ENCODE data around the gene USP12.

USP12 gene

DNA sequence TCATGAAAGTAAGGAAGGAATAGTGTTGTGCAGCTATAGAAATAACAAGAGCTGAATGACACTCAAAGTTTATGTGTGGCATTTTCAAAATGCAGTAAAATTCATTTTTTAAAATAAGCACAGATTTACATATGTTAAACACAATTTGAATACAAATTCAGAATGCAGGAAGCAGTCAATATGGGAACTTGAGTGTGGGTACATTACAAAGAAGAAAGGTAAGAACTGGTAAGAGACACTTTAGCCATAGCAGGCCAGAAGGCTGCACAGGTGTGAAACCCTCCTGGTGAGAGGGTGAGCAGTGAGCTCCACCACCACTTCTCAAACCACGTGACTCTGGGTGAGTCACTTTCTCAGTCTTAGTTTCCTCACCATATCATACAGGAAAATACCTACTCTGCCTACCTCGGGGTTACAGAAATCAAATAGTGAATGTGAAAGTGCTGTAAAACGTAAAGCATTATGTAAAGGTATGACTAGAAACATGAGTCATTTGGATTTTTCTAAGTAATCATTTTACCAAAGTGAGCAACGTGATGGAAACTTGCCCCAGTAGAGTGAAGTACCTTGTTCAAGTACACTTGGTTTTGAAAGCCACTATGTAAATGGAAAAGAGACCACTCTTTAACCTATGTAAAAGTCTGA lies 40.5 kb downstream of the USP12 start:
- TF ChIP-seq, protein P1, sequence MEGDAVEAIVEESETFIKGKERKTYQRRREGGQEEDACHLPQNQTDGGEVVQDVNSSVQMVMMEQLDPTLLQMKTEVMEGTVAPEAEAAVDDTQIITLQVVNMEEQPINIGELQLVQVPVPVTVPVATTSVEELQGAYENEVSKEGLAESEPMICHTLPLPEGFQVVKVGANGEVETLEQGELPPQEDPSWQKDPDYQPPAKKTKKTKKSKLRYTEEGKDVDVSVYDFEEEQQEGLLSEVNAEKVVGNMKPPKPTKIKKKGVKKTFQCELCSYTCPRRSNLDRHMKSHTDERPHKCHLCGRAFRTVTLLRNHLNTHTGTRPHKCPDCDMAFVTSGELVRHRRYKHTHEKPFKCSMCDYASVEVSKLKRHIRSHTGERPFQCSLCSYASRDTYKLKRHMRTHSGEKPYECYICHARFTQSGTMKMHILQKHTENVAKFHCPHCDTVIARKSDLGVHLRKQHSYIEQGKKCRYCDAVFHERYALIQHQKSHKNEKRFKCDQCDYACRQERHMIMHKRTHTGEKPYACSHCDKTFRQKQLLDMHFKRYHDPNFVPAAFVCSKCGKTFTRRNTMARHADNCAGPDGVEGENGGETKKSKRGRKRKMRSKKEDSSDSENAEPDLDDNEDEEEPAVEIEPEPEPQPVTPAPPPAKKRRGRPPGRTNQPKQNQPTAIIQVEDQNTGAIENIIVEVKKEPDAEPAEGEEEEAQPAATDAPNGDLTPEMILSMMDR (IDR thresholded peaks at IDR 0.05), result no peak
- Histone ChIP-seq H3K36me3 (no peaks in the 10 kb centered on the region), H3K9me3 (peaks cover 0 to 4% (median 0%) of the 10 kb centered on the region in 3 donors), H3K27ac (peak overlapping the region; percentile 8 to 29), H3K4me1 (peaks cover 0 to 94% (median 15%) of the 10 kb centered on the region in 4 donors), H3K4me3 (no peak overlapping the region), H3K27me3 (no peaks in the 10 kb centered on the region)
- intact Hi-C loops (cut with DNase I; ENCODE audit: low total_unique reads), result loop anchor here (5.0 kb wide), 1 partner anchor 664 kb away; no protein-coding TSS in a partner anchor
- DNase-seq, result no peak

DNA sequence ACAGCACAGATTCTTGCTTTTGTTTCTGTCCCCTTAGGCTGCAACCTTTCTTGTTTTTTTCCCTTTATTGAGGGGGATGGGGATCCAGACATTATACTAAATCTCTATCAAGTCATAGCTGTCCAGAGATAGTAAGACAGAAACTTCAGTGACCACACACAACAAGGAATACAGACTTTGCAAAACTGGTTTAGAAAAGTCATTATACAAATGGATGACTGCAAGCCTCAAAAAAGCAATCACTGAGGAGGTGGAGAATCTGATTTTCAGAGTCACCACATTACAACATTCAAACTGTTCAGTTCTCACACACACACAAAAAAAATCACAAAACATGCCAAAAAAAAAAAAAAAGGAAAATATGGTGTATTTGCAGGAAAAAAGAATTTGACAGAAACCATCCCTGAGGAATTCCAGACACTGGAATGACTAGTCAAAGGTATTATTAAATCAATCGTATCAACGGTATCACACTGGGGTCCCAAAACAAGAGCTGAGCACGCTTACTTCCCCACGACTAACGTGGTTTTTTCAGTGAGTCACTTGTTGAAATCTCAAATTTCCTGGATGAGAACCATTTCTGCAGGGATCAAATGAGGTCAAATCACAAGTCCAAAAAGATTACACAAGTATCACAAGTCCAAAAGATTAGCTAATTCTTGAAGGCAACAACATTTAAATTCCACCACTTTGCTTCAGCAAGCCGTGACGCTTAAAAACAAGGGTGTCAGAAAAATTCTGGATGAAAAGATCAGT lies 41.2 kb downstream of the USP12 start:
- no peak overlapping the region for H3K4me3 ChIP-seq
- intact Hi-C loops (cut with DNase I; ENCODE audit: low total_unique reads), result loop anchor here (5.0 kb wide), 1 partner anchor 663 kb away; no protein-coding TSS in a partner anchor
- peaks cover 0 to 94% (median 15%) of the 10 kb centered on the region in 4 donors for H3K4me1 ChIP-seq
- peaks cover 0 to 4% (median 0%) of the 10 kb centered on the region in 3 donors for H3K9me3 ChIP-seq
- TF ChIP-seq, protein P1 (IDR thresholded peaks at IDR 0.05), result no peak
- no peak for DNase-seq
- H3K27ac ChIP-seq, result peak overlapping the region in 1 of 2 donors; percentile 8
- H3K27me3 ChIP-seq, result no peaks in the 10 kb centered on the region
- no peaks in the 10 kb centered on the region for H3K36me3 ChIP-seq

DNA sequence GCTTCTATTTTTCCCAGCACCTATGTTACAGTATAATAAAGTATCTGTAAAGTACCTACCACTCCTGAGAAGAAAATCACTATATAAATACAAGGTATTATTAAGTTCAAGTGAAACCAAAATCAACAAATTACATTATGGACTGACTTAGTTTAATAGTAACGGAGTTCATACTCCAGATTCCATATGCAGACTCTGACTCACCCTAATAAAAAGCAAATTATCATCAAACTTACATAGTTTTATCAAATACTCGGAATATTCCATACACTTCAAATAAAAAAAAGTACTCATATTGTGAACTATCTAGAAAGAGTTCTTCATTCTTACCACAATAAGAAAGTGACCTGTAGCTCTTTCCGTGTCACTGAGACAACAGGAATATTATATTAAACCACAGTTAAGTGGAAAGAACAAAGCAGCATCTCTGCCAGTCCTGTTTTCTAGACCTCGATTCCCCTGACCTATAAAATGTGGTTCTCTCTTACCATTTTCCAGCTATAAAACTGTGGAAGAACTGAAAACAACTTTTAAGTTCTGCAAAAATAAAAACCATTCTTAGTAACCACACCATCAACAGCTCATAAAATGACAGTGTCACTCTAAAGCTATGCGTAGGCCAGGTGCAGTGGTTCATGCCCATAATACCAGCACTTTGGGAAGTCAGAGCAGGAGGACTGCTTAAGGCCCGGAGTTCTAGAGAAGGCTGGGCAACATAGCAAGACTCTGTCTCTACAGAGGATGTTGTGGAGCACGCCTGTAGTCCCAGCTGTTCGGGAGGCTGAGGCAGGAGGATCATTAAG lies 42.6 kb downstream of the USP12 start:
- Histone ChIP-seq H3K36me3 (no peaks in the 10 kb centered on the region), H3K27ac (no peak overlapping the region), H3K4me1 (peaks cover 0 to 84% (median 14%) of the 10 kb centered on the region in 4 donors), H3K9me3 (peaks cover 0 to 4% (median 0%) of the 10 kb centered on the region in 3 donors), H3K27me3 (no peaks in the 10 kb centered on the region), H3K4me3 (no peak overlapping the region)
- intact Hi-C loops (cut with DNase I; ENCODE audit: low total_unique reads), result no loop called here
- DNase-seq, result no peak
- TF ChIP-seq, protein P1 (IDR thresholded peaks at IDR 0.05), result no peak

DNA sequence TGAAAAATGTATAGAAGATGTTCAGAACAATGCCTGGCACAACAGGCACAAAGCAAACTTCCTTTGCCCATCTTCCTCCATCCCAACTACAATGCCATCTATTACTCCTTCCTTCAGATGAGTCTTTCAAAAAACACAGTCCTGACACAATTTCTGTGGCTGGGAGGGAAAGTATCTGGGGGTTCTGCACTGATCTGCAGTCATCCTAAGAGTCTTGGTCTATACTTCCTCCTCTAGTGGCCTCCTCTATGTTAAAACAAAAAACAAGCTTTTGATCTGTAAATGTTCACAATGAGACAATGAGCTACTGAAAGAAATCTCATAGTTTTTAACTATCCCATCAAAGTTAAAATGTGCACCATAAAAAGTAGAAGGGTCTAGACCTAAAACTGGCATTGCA lies 44.8 kb downstream of the USP12 start:
- Histone ChIP-seq H3K27ac (no peak overlapping the region), H3K27me3 (no peaks in the 10 kb centered on the region), H3K4me1 (peaks cover 0 to 70% (median 12%) of the 10 kb centered on the region in 4 donors), H3K9me3 (peaks cover 0 to 4% (median 0%) of the 10 kb centered on the region in 3 donors), H3K36me3 (no peaks in the 10 kb centered on the region), H3K4me3 (no peak overlapping the region)
- TF ChIP-seq, protein P1 (IDR thresholded peaks at IDR 0.05), result no peak
- intact Hi-C loops (cut with DNase I; ENCODE audit: low total_unique reads), result no loop called here
- DNase-seq, result no peak

Data from tibial artery (tissue), 4 donors.